K562 (cell line): ENCODE results near the gene COL4A1.

Experiments
- JUNB ChIP-seq: fragments of 450-650 bp; formaldehyde crosslinking; conservative IDR thresholded peaks from 2 replicates; pipeline ENCODE4 v1.4.0; 2020; ENCODE audit warnings: mild to moderate bottlenecking
- SMAD1 ChIP-seq: fragments of 150-350 bp; IDR thresholded peaks from 2 replicates; pipeline ENCODE4 v1.6.1; 2014; ENCODE audit warnings: low read length, low read depth; ENCODE audit not compliant: partially characterized antibody
- TF ChIP-seq, protein P1 (sequence below), 3 experiments: IDR thresholded peaks in 2 of 3; conservative IDR thresholded peaks in 1 of 3; 2 replicates each; pipeline ENCODE4 v1.5.1; 2011 to 2012; ENCODE audit warnings: low read length in 3 of 3, mild to moderate bottlenecking in 3 of 3, control low read depth in 2 of 3, improper control_type of control experiment in 1 of 3, inconsistent platforms in 1 of 3, low read depth in 1 of 3, mixed read lengths in 1 of 3, moderate library complexity in 1 of 3; ENCODE audit not compliant: insufficient read depth in 2 of 3

DNA sequence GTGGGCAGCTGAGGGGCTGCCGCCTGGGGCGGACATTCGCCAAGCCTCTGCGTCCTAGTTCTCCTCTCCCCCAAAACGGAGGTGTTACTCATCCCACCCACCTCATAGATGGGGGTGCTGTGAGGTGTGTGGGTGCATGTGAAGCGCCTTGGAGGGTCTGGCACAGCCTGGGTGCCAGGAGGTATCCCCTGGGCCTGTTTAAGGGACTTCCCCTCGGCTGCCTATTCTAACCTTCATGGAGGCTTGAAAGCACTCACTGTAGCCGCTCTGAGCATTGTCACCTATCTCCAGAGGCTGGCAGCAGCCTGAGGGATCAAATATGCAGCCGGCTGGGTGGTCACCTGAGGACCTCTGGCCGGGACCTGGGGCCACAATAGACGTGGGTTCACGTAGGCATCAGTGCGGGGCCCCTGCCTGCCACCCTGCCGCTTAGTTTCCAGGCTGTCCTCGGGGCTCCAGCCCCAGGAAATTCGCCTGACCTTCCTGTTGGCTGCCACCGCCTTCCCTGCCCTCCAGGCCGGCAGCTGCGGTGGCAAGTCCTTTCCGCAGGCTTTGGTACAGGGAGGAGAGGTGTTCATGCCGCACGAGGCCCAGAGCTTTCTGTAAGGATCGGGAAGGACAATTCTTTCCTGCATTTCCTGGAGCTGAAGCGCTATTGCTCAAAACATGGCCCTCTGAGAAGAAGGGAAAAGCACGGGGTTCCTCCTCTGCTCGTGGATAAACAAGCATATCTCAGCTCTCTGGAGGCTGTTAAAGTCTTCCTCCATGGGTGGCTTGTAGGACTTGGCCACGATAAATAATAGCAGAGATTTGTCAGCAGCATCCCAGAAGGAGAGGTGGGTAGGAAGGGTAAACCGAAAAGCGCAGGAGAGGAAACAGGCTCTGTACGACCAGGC is 4.7 kb upstream of the COL4A1 start:
- TF ChIP-seq JUNB (CRISPR knock-in tag) (no peak), SMAD1 (no peak)
- TF ChIP-seq, protein P1, sequence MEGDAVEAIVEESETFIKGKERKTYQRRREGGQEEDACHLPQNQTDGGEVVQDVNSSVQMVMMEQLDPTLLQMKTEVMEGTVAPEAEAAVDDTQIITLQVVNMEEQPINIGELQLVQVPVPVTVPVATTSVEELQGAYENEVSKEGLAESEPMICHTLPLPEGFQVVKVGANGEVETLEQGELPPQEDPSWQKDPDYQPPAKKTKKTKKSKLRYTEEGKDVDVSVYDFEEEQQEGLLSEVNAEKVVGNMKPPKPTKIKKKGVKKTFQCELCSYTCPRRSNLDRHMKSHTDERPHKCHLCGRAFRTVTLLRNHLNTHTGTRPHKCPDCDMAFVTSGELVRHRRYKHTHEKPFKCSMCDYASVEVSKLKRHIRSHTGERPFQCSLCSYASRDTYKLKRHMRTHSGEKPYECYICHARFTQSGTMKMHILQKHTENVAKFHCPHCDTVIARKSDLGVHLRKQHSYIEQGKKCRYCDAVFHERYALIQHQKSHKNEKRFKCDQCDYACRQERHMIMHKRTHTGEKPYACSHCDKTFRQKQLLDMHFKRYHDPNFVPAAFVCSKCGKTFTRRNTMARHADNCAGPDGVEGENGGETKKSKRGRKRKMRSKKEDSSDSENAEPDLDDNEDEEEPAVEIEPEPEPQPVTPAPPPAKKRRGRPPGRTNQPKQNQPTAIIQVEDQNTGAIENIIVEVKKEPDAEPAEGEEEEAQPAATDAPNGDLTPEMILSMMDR (IDR thresholded peaks at IDR 0.05 in 2 of 3, conservative IDR thresholded peaks at IDR 0.05 in 1 of 3; ENCODE audit: insufficient read depth in 2 of 3, low read depth in 1 of 3, low read length in 3 of 3) = no peak
